Esophagus muscularis mucosa (tissue), 4 donors: ENCODE data around the gene IL15. TPM values are rescaled to one million over a fixed set of nuclear protein-coding genes. Genes with fewer than 3 reads are reported as not detected.

Experiments
- DNase-seq: peaks from one replicate; pipeline ENCODE4 v3.0.0-alpha.2; 2017; ENCODE audit errors: extremely low spot score
- H3K27ac ChIP-seq, 4 donors: fragments of 200-600 bp; sonication (generic); replicated peaks in 1 of 4; 1 replicate in 3 of 4; 2 replicates in 1 of 4; pipeline ENCODE4 v1.5.1; 2016 to 2019; ENCODE audit warnings: mild to moderate bottlenecking in 1 of 4
- H3K27me3 ChIP-seq, 4 donors: fragments of 200-600 bp; sonication (generic); one replicate each; pipeline versions ENCODE4 v1.5.1 to v1.6.0; 2016 to 2019
- H3K36me3 ChIP-seq, 4 donors: fragments of 200-600 bp; sonication (generic); one replicate each; pipeline ENCODE4 v1.5.1; 2016 to 2019
- H3K4me1 ChIP-seq, 4 donors: fragments of 200-600 bp; sonication (generic); one replicate each; pipeline ENCODE4 v1.5.1; 2016 to 2019
- H3K4me3 ChIP-seq, 4 donors: fragments of 200-600 bp; sonication (generic); 1 replicate in 2 of 4; 2 replicates in 2 of 4; pipeline ENCODE4 v1.5.1; 2016 to 2019; ENCODE audit warnings: mild to moderate bottlenecking in 4 of 4, moderate library complexity in 1 of 4
- H3K9me3 ChIP-seq, 4 donors: fragments of 200-600 bp; sonication (generic); 1 replicate in 3 of 4; 2 replicates in 1 of 4; pipeline ENCODE4 v1.5.1; 2016 to 2019
- EP300 ChIP-seq: sonication (generic); formaldehyde crosslinking; IDR thresholded peaks from one replicate; pipeline ENCODE4 v1.6.1; 2017; ENCODE audit warnings: antibody characterized with exemption
- POLR2A ChIP-seq: fragments of 450-650 bp; IDR thresholded peaks from one replicate; pipeline ENCODE4 v1.6.1; 2017; ENCODE audit warnings: antibody characterized with exemption, moderate library complexity, mild to moderate bottlenecking, low read depth
- POLR2AphosphoS5 ChIP-seq, 2 donors: sonication (generic); formaldehyde crosslinking; IDR thresholded peaks; one replicate each; pipeline ENCODE4 v1.6.1; 2017; ENCODE audit warnings: antibody characterized with exemption in 2 of 2
- WGBS: methylation state at CpG from one replicate; pipeline ENCODE4 v1.1.5; 2018; 5-methylcytosine and 5-hydroxymethylcytosine counted together
- intact Hi-C: fragments of 100-400 bp; cut with DNase I; formaldehyde crosslinking; loops from one replicate; pipeline ENCODE4 v1.15.1; 2023
- total RNA-seq, 4 donors: library from RNA; depleted of rRNA; stranded (reverse); fragments of >200 nt; gene quantifications; one replicate each; pipeline versions ENCODE4 v1.1.0 to v1.2.1, GENCODE V29; 2016
- TF ChIP-seq, protein P1 (sequence below), 3 experiments: fragments of 200-600 bp in 2 of 3; fragments of 450-650 bp in 1 of 3; sonication (generic) in 2 of 3; IDR thresholded peaks; one replicate each; pipeline ENCODE4 v1.5.1; 2017 to 2019; ENCODE audit warnings: antibody characterized with exemption in 3 of 3, mild to moderate bottlenecking in 2 of 3, moderate library complexity in 1 of 3

Gene IL15
- total RNA-seq, 4 donors from 2014 or later, result 3.0 to 5.0 (median 3.7) TPM

- H3K36me3 ChIP-seq, result no peaks in the 10 kb centered on the region
- no peak for TF ChIP-seq EP300
- TF ChIP-seq POLR2AphosphoS5 (IDR thresholded peaks at IDR 0.05), result no peak
- no peak for TF ChIP-seq POLR2A
- TF ChIP-seq, protein P1, sequence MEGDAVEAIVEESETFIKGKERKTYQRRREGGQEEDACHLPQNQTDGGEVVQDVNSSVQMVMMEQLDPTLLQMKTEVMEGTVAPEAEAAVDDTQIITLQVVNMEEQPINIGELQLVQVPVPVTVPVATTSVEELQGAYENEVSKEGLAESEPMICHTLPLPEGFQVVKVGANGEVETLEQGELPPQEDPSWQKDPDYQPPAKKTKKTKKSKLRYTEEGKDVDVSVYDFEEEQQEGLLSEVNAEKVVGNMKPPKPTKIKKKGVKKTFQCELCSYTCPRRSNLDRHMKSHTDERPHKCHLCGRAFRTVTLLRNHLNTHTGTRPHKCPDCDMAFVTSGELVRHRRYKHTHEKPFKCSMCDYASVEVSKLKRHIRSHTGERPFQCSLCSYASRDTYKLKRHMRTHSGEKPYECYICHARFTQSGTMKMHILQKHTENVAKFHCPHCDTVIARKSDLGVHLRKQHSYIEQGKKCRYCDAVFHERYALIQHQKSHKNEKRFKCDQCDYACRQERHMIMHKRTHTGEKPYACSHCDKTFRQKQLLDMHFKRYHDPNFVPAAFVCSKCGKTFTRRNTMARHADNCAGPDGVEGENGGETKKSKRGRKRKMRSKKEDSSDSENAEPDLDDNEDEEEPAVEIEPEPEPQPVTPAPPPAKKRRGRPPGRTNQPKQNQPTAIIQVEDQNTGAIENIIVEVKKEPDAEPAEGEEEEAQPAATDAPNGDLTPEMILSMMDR (IDR thresholded peaks at IDR 0.05), result no peak
- DNase-seq, result no peak
- H3K9me3 ChIP-seq, result no peaks in the 10 kb centered on the region
- WGBS, result 83% methylated on average over 2 of the region's 2 CpGs
- no peak overlapping the region for H3K27ac ChIP-seq
- intact Hi-C loops, result no loop called here
- H3K4me1 ChIP-seq, result peaks cover 2 to 12% (median 6%) of the 10 kb centered on the region in 4 donors
- H3K4me3 ChIP-seq, result no peak overlapping the region
- H3K27me3 ChIP-seq, result no peaks in the 10 kb centered on the region
These were observed 21.9 kb downstream of the IL15 start for GRCh38 chr4:141658309-141658708.

- WGBS, result 97% methylated on average over 1 of the region's 1 CpG
- peaks cover 0 to 3% (median 1%) of the 10 kb centered on the region in 4 donors for H3K4me1 ChIP-seq
- H3K27ac ChIP-seq, result no peak overlapping the region
- intact Hi-C loops, result no loop called here
- TF ChIP-seq, protein P1 (IDR thresholded peaks at IDR 0.05), result no peak
- TF ChIP-seq POLR2A (no peak), POLR2AphosphoS5 (IDR thresholded peaks at IDR 0.05) (no peak), EP300 (no peak)
- H3K27me3 ChIP-seq, result no peaks in the 10 kb centered on the region
- H3K9me3 ChIP-seq, result no peaks in the 10 kb centered on the region
- no peak for DNase-seq
- H3K4me3 ChIP-seq, result no peak overlapping the region
- H3K36me3 ChIP-seq, result no peaks in the 10 kb centered on the region
These were observed 23.2 kb downstream of the IL15 start for GRCh38 chr4:141659539-141659938.

DNA sequence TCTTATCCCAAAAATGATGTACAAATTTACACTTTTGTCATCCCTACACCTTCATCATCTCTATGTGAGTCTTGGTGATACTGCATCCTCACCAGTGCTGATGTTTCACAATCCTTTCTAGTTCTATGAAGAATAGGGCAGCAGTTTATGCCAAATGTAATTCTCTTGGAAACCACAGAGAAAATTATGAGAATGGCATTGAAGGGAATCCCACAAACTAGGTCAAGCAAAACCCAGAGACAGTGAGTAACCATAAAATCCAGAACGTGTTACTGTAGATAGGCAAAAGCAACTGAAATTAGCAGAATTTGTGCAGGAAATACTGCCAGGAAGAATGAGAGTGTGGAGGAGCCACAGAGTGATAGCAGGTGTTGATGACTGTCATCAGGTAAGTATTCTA, 24.5 kb downstream of the IL15 start:
- H3K36me3 ChIP-seq, result no peaks in the 10 kb centered on the region
- WGBS, result 71% methylated on average over 1 of the region's 1 CpG
- no peak overlapping the region for H3K4me3 ChIP-seq
- H3K9me3 ChIP-seq, result no peaks in the 10 kb centered on the region
- H3K4me1 ChIP-seq, result no peaks in the 10 kb centered on the region
- intact Hi-C loops, result no loop called here
- no peak overlapping the region for H3K27ac ChIP-seq
- no peaks in the 10 kb centered on the region for H3K27me3 ChIP-seq
- no peak for TF ChIP-seq POLR2A
- no peak for TF ChIP-seq POLR2AphosphoS5 (IDR thresholded peaks at IDR 0.05)
- TF ChIP-seq, protein P1 (IDR thresholded peaks at IDR 0.05), result no peak
- TF ChIP-seq EP300, result no peak
- no peak for DNase-seq

DNA sequence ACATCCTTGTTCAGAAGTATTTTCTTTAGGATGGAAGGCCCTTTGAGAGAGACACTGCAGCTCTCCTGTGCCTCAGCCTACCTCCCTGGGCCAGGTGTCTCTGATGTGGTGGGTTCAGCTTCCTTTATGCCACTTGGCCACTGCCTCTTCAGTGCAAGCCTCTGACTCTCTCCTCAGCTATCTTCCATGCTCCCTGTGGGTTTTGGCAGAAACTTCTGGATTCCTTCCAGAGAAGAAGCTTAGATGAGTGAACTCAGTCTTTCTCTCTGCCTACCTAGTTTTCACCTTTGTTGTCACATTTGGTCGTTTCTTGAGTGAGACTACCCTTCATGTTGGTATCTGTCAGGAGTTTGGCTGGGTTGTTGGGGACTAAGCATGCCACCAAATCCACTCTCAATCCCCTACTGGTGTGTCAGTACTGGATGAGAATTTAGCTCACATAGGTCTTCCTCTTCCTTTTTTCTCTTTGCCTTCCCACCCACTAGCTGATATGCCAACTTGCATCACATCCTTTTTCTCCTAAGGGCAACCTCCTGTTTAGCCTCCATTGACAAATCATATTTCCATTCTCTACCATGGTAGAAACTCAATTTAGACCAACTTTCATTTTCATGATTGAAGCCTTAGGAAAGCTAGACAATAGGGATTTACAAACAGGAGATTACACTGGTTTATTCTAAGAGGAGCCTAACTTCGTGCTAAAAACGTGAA, 32.0 kb downstream of the IL15 start:
- Histone ChIP-seq H3K4me1 (peaks cover 0 to 8% (median 0%) of the 10 kb centered on the region in 4 donors), H3K27me3 (no peaks in the 10 kb centered on the region), H3K9me3 (no peaks in the 10 kb centered on the region), H3K36me3 (no peaks in the 10 kb centered on the region), H3K4me3 (no peak overlapping the region), H3K27ac (no peak overlapping the region)
- no peak for TF ChIP-seq POLR2AphosphoS5 (IDR thresholded peaks at IDR 0.05)
- TF ChIP-seq, protein P1 (IDR thresholded peaks at IDR 0.05), result no peak
- TF ChIP-seq POLR2A, result no peak
- TF ChIP-seq EP300, result no peak
- WGBS, result 82% methylated on average over 3 of the region's 3 CpGs
- no peak for DNase-seq
- intact Hi-C loops, result no loop called here

- Histone ChIP-seq H3K27ac (no peak overlapping the region), H3K4me1 (peaks cover 0 to 8% (median 0%) of the 10 kb centered on the region in 4 donors), H3K4me3 (no peak overlapping the region), H3K9me3 (no peaks in the 10 kb centered on the region), H3K27me3 (no peaks in the 10 kb centered on the region), H3K36me3 (no peaks in the 10 kb centered on the region)
- 53% methylated on average over 1 of the region's 1 CpG for WGBS
- intact Hi-C loops, result no loop called here
- no peak for DNase-seq
- TF ChIP-seq POLR2A (no peak), EP300 (no peak), POLR2AphosphoS5 (IDR thresholded peaks at IDR 0.05) (no peak)
- TF ChIP-seq, protein P1 (IDR thresholded peaks at IDR 0.05), result no peak
These were observed 33.1 kb downstream of the IL15 start for GRCh38 chr4:141669501-141669900.
